H9 (cell line): ENCODE measurements around the gene MAS1. TPM values are rescaled to one million over a fixed set of nuclear protein-coding genes. Genes with fewer than 3 reads are reported as not detected.

Experiments
- DNase-seq: peaks from one replicate; pipeline ENCODE4 v3.0.0-alpha.2; 2017
- H2AFZ ChIP-seq: one replicate; pipeline ENCODE4 v1.6.1; 2013; ENCODE audit warnings: mild to moderate bottlenecking, low read length, control low read depth, moderate library complexity
- H2AK5ac ChIP-seq: 2 replicates; pipeline ENCODE4 v1.6.1; 2013; ENCODE audit warnings: low read length, control low read depth, mixed read lengths; ENCODE audit not compliant: insufficient read length
- H2BK120ac ChIP-seq: one replicate; pipeline ENCODE4 v1.6.1; 2013; ENCODE audit warnings: low read depth, mild to moderate bottlenecking, low read length, control low read depth, inconsistent platforms; ENCODE audit not compliant: poor library complexity, severe bottlenecking
- H2BK12ac ChIP-seq: 2 replicates; pipeline ENCODE4 v1.6.1; 2013; ENCODE audit warnings: low read length, control low read depth, mixed read lengths, low read depth; ENCODE audit not compliant: insufficient read length
- H2BK15ac ChIP-seq: 2 replicates; pipeline ENCODE4 v1.6.1; 2013; ENCODE audit warnings: low read depth, low read length, control low read depth
- H2BK20ac ChIP-seq: one replicate; pipeline ENCODE4 v1.6.1; 2013; ENCODE audit warnings: low read depth, mild to moderate bottlenecking, low read length, control low read depth, inconsistent platforms; ENCODE audit not compliant: poor library complexity, severe bottlenecking
- H2BK5ac ChIP-seq: 2 replicates; pipeline ENCODE4 v1.6.1; 2013; ENCODE audit warnings: low read length, control low read depth, mixed read lengths; ENCODE audit not compliant: insufficient read length
- H3K14ac ChIP-seq: 2 replicates; pipeline ENCODE4 v1.6.1; 2013; ENCODE audit warnings: low read length, control low read depth; ENCODE audit not compliant: insufficient read depth
- H3K18ac ChIP-seq: 2 replicates; pipeline ENCODE4 v1.6.1; 2013; ENCODE audit warnings: low read depth, mild to moderate bottlenecking, mixed read lengths, low read length, control low read depth; ENCODE audit not compliant: insufficient read length
- H3K23ac ChIP-seq: 2 replicates; pipeline ENCODE4 v1.6.1; 2013; ENCODE audit warnings: low read length, control low read depth, mixed read lengths, low read depth; ENCODE audit not compliant: insufficient read length
- H3K23me2 ChIP-seq: 2 replicates; pipeline ENCODE4 v1.6.1; 2013; ENCODE audit warnings: low read depth, mild to moderate bottlenecking, mixed read lengths, low read length, control low read depth; ENCODE audit not compliant: insufficient read length, poor library complexity, severe bottlenecking
- H3K27ac ChIP-seq: 2 replicates; pipeline ENCODE4 v1.5.1; 2013; ENCODE audit warnings: low read length, control low read depth, mixed read lengths, low read depth; ENCODE audit not compliant: insufficient read length
- H3K27me3 ChIP-seq: 2 replicates; pipeline ENCODE4 v1.6.1; 2013; ENCODE audit warnings: low read length, control low read depth, inconsistent platforms; ENCODE audit not compliant: insufficient read depth
- H3K4ac ChIP-seq: 2 replicates; pipeline ENCODE4 v1.6.1; 2013; ENCODE audit warnings: low read depth, mild to moderate bottlenecking, control low read depth, inconsistent platforms, low read length, moderate library complexity
- H3K4me1 ChIP-seq: 2 replicates; pipeline ENCODE4 v1.6.1; 2013; ENCODE audit warnings: low read length, control low read depth, inconsistent platforms; ENCODE audit not compliant: insufficient read depth
- H3K4me2 ChIP-seq: 2 replicates; pipeline ENCODE4 v1.6.1; 2013; ENCODE audit warnings: low read length, control low read depth, mixed read lengths; ENCODE audit not compliant: insufficient read length, insufficient read depth
- H3K56ac ChIP-seq: 2 replicates; pipeline ENCODE4 v1.6.1; 2013; ENCODE audit warnings: low read depth, mild to moderate bottlenecking, mixed read lengths, low read length, control low read depth; ENCODE audit not compliant: insufficient read length
- H3K79me1 ChIP-seq: 2 replicates; pipeline ENCODE4 v1.6.1; 2013; ENCODE audit warnings: low read depth, mild to moderate bottlenecking, moderate library complexity, low read length, control low read depth, inconsistent platforms; ENCODE audit not compliant: insufficient read depth, poor library complexity, severe bottlenecking
- H3K79me2 ChIP-seq: 2 replicates; pipeline ENCODE4 v1.6.1; 2013; ENCODE audit warnings: low read length, control low read depth, inconsistent platforms; ENCODE audit not compliant: insufficient read depth
- H3K9ac ChIP-seq: 2 replicates; pipeline ENCODE4 v1.6.1; 2013; ENCODE audit warnings: low read length, control low read depth, mixed read lengths; ENCODE audit not compliant: insufficient read length; ENCODE audit errors: extremely low read depth
- H3K9me3 ChIP-seq: one replicate; pipeline ENCODE4 v1.6.1; 2013; ENCODE audit warnings: low read depth, low read length, inconsistent platforms; ENCODE audit not compliant: control insufficient read depth
- H3T11ph ChIP-seq: one replicate; pipeline ENCODE4 v1.6.1; 2013; ENCODE audit warnings: mild to moderate bottlenecking, low read length, control low read depth, inconsistent platforms
- H4K20me1 ChIP-seq: one replicate; pipeline ENCODE4 v1.6.1; 2013; ENCODE audit not compliant: control insufficient read depth, insufficient read length, insufficient read depth
- H4K5ac ChIP-seq: 2 replicates; pipeline ENCODE4 v1.6.1; 2013; ENCODE audit warnings: low read depth, mild to moderate bottlenecking, mixed read lengths, low read length, control low read depth; ENCODE audit not compliant: insufficient read length
- H4K8ac ChIP-seq: replicated peaks from 2 replicates; pipeline ENCODE4 v1.6.1; 2013; ENCODE audit warnings: low read length, control low read depth, mixed read lengths, low read depth; ENCODE audit not compliant: insufficient read length
- H4K91ac ChIP-seq: 2 replicates; pipeline ENCODE4 v1.6.1; 2013; ENCODE audit warnings: low read depth, mild to moderate bottlenecking, moderate library complexity, mixed read lengths, low read length, control low read depth; ENCODE audit not compliant: insufficient read length
- H3K27ac Mint-ChIP-seq, 3 experiments: 2 replicates in 2 of 3; 3 replicates in 1 of 3; pipeline ENCODE4 v1.8.0; 2020 to 2021; ENCODE audit warnings: mixed read lengths in 3 of 3, mild to moderate bottlenecking in 1 of 3, moderate library complexity in 1 of 3
- H3K27me3 Mint-ChIP-seq: 2 replicates; pipeline ENCODE4 v1.8.0; 2021; ENCODE audit warnings: low read depth, mild to moderate bottlenecking, moderate library complexity, mixed read lengths
- H3K36me3 Mint-ChIP-seq, 3 experiments: 2 replicates in 2 of 3; 3 replicates in 1 of 3; pipeline ENCODE4 v1.8.0; 2020 to 2021; ENCODE audit warnings: low read depth in 3 of 3, mixed read lengths in 3 of 3; ENCODE audit not compliant: insufficient read depth in 1 of 3
- H3K4me1 Mint-ChIP-seq, 2 experiments: 2 replicates each; pipeline ENCODE4 v1.8.0; 2020; ENCODE audit warnings: mixed read lengths in 2 of 2
- H3K4me3 Mint-ChIP-seq, 2 experiments: 2 replicates in 1 of 2; 3 replicates in 1 of 2; pipeline ENCODE4 v1.8.0; 2020 to 2021; ENCODE audit warnings: mild to moderate bottlenecking in 2 of 2, mixed read lengths in 2 of 2, moderate library complexity in 1 of 2
- H3K9me3 Mint-ChIP-seq, 2 experiments: 2 replicates in 1 of 2; 3 replicates in 1 of 2; pipeline ENCODE4 v1.8.0; 2020; ENCODE audit warnings: mild to moderate bottlenecking in 2 of 2, mixed read lengths in 2 of 2, moderate library complexity in 1 of 2
- CTCF ChIP-seq: fragments of 200-600 bp; sonication (generic); conservative IDR thresholded peaks from 3 replicates; pipeline ENCODE4 v1.8.0; 2021; ENCODE audit warnings: antibody characterized with exemption, mild to moderate bottlenecking
- WGBS: extraction: QIAGEN DNeasy Blood & Tissue Kit; methylation state at CpG from one replicate; pipeline ENCODE4 v1.1.7; 2013; ENCODE audit warnings: missing lambda C conversion rate, low lambda C conversion rate, mixed read lengths; ENCODE audit not compliant: insufficient read length; ENCODE audit errors: extremely low coverage; 5-methylcytosine and 5-hydroxymethylcytosine counted together
- total RNA-seq: library from RNA; stranded (reverse); gene quantifications from 2 replicates; pipeline ENCODE4 v1.2.1, GENCODE V29; 2021

MAS1 gene
- total RNA-seq, 1 experiment from 2014 or later, result 0.02 TPM

GRCh38 chr6:159934181-159934580 is 43.4 kb downstream of the MAS1 start:
- H2BK5ac ChIP-seq, result no peak overlapping the region

More at GRCh38 chr6:159934181-159934580, 43.4 kb downstream of the MAS1 start:
- Histone ChIP-seq H3K23ac (no peak overlapping the region), H3K9me3 (no peaks in the 10 kb centered on the region), H4K8ac (no peak overlapping the region), H3K23me2 (no peaks in the 10 kb centered on the region), H2BK15ac (no peak overlapping the region), H2AFZ (no peak overlapping the region), H3K4me1 (no peaks in the 10 kb centered on the region), H3K79me1 (no peaks in the 10 kb centered on the region), H3K4ac (no peak overlapping the region), H2AK5ac (no peak overlapping the region), H3K4me2 (no peak overlapping the region), H3K9ac (no peak overlapping the region), H2BK12ac (no peak overlapping the region), H3K14ac (no peak overlapping the region), H3K79me2 (no peaks in the 10 kb centered on the region), H3K56ac (no peak overlapping the region), H4K91ac (no peak overlapping the region), H3K18ac (no peak overlapping the region), H3K27me3 (no peaks in the 10 kb centered on the region), H4K20me1 (no peaks in the 10 kb centered on the region), H3T11ph (no peak overlapping the region), H3K27ac (no peak overlapping the region), H4K5ac (no peak overlapping the region), H2BK20ac (no peak overlapping the region), H2BK120ac (no peak overlapping the region)
- no CpG with 5 or more reads among the region's 4 CpGs for WGBS
- H3K9me3 Mint-ChIP-seq, result peaks cover 0 to 3% of the 10 kb centered on the region in 2 experiments; a peak in 1 of 5 replicates
- no peak overlapping the region for H3K27ac Mint-ChIP-seq
- H3K27me3 Mint-ChIP-seq, result peaks cover 13% of the 10 kb centered on the region
- no peak for TF ChIP-seq CTCF
- no peak for DNase-seq
- no peaks in the 10 kb centered on the region for H3K36me3 Mint-ChIP-seq
- no peaks in the 10 kb centered on the region for H3K4me1 Mint-ChIP-seq
- H3K4me3 Mint-ChIP-seq, result no peak overlapping the region
